Breast epithelium (tissue), 4 donors: ENCODE measurements around the gene ARL4A. TPM values are rescaled to one million over a fixed set of nuclear protein-coding genes. Genes with fewer than 3 reads are reported as not detected.

Source experiments
- DNase-seq, 2 donors: peaks; one replicate each; pipeline ENCODE4 v3.0.0-alpha.2; 2019; ENCODE audit warnings: low spot score in 2 of 2
- H3K27ac ChIP-seq, 2 donors: fragments of 200-600 bp; sonication (generic) in 1 of 2; one replicate each; pipeline ENCODE4 v1.5.1; 2016 to 2019; ENCODE audit warnings: mild to moderate bottlenecking in 1 of 2
- H3K27me3 ChIP-seq, 2 donors: fragments of 200-600 bp; sonication (generic) in 1 of 2; one replicate each; pipeline versions ENCODE4 v1.5.1 to v1.6.0; 2017 to 2019; ENCODE audit warnings: control low read depth in 1 of 2, mild to moderate bottlenecking in 1 of 2
- H3K36me3 ChIP-seq: fragments of 200-600 bp; one replicate; pipeline ENCODE4 v1.5.1; 2019
- H3K4me1 ChIP-seq, 2 donors: fragments of 200-600 bp; sonication (generic); one replicate each; pipeline ENCODE4 v1.5.1; 2016 to 2019; ENCODE audit warnings: control low read depth in 1 of 2
- H3K4me3 ChIP-seq, 3 donors: fragments of 200-600 bp; sonication (generic); 1 replicate in 2 of 3; 2 replicates in 1 of 3; pipeline ENCODE4 v1.5.1; 2016 to 2019; ENCODE audit warnings: mild to moderate bottlenecking in 3 of 3, moderate library complexity in 2 of 3
- H3K9me3 ChIP-seq, 2 donors: fragments of 200-600 bp; sonication (generic) in 1 of 2; one replicate each; pipeline ENCODE4 v1.5.1; 2016 to 2019; ENCODE audit warnings: control low read depth in 1 of 2
- POLR2A ChIP-seq: fragments of 450-650 bp; IDR thresholded peaks from one replicate; pipeline ENCODE4 v1.6.1; 2016; ENCODE audit warnings: antibody characterized with exemption, mild to moderate bottlenecking, moderate library complexity
- POLR2AphosphoS5 ChIP-seq, 3 donors: sonication (generic); formaldehyde crosslinking; IDR thresholded peaks; one replicate each; pipeline ENCODE4 v1.6.1; 2017; ENCODE audit warnings: antibody characterized with exemption in 3 of 3
- intact Hi-C: fragments of 100-400 bp; cut with DNase I; formaldehyde crosslinking; loops from one replicate; pipeline ENCODE4 v1.15.1; 2023; ENCODE audit warnings: low total_unique reads
- total RNA-seq, 3 donors: library from RNA; depleted of rRNA; stranded (reverse); fragments of >200 nt; gene quantifications; one replicate each; pipeline ENCODE4 v1.1.0, GENCODE V29; 2016
- TF ChIP-seq, protein P1 (sequence below), 3 donors: fragments of 450-650 bp; IDR thresholded peaks; one replicate each; pipeline ENCODE4 v1.5.1; 2016 to 2017; ENCODE audit warnings: antibody characterized with exemption in 3 of 3, mild to moderate bottlenecking in 3 of 3, moderate library complexity in 3 of 3

ARL4A gene
- total RNA-seq, 3 donors from 2014 or later: 28.5 to 165 (median 51.1) TPM

- Histone ChIP-seq H3K36me3 (no peaks in the 10 kb centered on the region), H3K4me1 (no peaks in the 10 kb centered on the region), H3K27ac (no peak overlapping the region), H3K27me3 (no peaks in the 10 kb centered on the region), H3K9me3 (no peaks in the 10 kb centered on the region), H3K4me3 (no peak overlapping the region)
- TF ChIP-seq, protein P1, sequence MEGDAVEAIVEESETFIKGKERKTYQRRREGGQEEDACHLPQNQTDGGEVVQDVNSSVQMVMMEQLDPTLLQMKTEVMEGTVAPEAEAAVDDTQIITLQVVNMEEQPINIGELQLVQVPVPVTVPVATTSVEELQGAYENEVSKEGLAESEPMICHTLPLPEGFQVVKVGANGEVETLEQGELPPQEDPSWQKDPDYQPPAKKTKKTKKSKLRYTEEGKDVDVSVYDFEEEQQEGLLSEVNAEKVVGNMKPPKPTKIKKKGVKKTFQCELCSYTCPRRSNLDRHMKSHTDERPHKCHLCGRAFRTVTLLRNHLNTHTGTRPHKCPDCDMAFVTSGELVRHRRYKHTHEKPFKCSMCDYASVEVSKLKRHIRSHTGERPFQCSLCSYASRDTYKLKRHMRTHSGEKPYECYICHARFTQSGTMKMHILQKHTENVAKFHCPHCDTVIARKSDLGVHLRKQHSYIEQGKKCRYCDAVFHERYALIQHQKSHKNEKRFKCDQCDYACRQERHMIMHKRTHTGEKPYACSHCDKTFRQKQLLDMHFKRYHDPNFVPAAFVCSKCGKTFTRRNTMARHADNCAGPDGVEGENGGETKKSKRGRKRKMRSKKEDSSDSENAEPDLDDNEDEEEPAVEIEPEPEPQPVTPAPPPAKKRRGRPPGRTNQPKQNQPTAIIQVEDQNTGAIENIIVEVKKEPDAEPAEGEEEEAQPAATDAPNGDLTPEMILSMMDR (IDR thresholded peaks at IDR 0.05): no peak
- TF ChIP-seq POLR2AphosphoS5 (IDR thresholded peaks at IDR 0.05): no peak
- TF ChIP-seq POLR2A: no peak
- DNase-seq: no peak
- intact Hi-C loops: no loop called here
These were observed 39.5 kb downstream of the ARL4A start for GRCh38 chr7:12726908-12727307.

GRCh38 chr7:12727455-12728191, 40.2 kb downstream of the ARL4A start:
- Histone ChIP-seq H3K36me3 (no peaks in the 10 kb centered on the region), H3K9me3 (no peaks in the 10 kb centered on the region), H3K4me1 (no peaks in the 10 kb centered on the region), H3K27me3 (no peaks in the 10 kb centered on the region), H3K4me3 (no peak overlapping the region), H3K27ac (peak overlapping the region in 1 of 2 donors; percentile 19)
- no peak for DNase-seq
- TF ChIP-seq, protein P1 (IDR thresholded peaks at IDR 0.05): no peak
- TF ChIP-seq POLR2AphosphoS5 (IDR thresholded peaks at IDR 0.05): no peak
- no peak for TF ChIP-seq POLR2A
- intact Hi-C loops: no loop called here

DNA sequence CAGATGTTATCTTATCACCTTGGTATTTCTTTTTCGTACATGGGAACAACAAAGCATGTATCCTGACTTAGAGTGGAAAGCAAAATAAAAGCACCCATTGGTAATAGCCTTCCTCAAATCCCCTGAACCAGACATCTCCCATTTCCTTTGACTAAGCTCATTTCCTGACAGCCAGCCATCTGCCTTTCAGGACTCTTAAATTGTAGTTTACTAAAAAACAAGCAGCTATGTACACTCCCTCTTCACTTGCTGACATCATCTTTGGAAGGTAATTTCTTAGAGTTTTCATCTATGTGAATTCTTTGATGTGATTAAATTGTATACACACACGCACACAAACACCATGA, 40.7 kb downstream of the ARL4A start:
- intact Hi-C loops: no loop called here
- Histone ChIP-seq H3K36me3 (no peaks in the 10 kb centered on the region), H3K4me1 (no peaks in the 10 kb centered on the region), H3K27ac (no peak overlapping the region), H3K27me3 (no peaks in the 10 kb centered on the region), H3K4me3 (no peak overlapping the region), H3K9me3 (no peaks in the 10 kb centered on the region)
- DNase-seq: no peak
- TF ChIP-seq POLR2A (no peak), POLR2AphosphoS5 (IDR thresholded peaks at IDR 0.05) (no peak)
- TF ChIP-seq, protein P1 (IDR thresholded peaks at IDR 0.05): no peak

DNA sequence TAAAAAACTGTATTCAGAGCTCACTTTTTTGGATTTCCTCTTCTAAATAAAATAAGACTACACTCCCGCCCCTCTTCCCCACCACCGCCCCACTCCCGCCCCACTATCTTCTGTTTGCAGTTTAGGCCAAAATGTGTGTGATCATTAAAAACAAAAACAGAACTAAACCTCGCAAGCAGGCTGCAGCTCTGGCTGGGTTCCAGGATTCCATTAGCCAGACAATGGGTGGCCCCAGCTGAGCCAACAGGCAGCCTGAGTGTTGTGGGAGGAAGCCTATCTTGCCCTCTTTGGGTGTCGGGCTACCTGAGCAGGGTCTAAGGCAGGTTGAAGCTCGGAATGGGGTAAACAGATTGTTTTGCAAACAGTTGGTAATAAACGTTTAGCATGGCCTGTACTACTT, 41.7 kb downstream of the ARL4A start:
- Histone ChIP-seq H3K9me3 (no peaks in the 10 kb centered on the region), H3K27me3 (no peaks in the 10 kb centered on the region), H3K4me3 (peak overlapping the region in 1 of 3 donors; percentile 44), H3K4me1 (no peaks in the 10 kb centered on the region), H3K27ac (peak overlapping the region in 1 of 2 donors; percentile 34), H3K36me3 (no peaks in the 10 kb centered on the region)
- intact Hi-C loops: no loop called here
- TF ChIP-seq POLR2AphosphoS5 (IDR thresholded peaks at IDR 0.05) (no peak), POLR2A (no peak)
- TF ChIP-seq, protein P1 (IDR thresholded peaks at IDR 0.05): no peak
- DNase-seq: peak; percentile 50 to 54

DNA sequence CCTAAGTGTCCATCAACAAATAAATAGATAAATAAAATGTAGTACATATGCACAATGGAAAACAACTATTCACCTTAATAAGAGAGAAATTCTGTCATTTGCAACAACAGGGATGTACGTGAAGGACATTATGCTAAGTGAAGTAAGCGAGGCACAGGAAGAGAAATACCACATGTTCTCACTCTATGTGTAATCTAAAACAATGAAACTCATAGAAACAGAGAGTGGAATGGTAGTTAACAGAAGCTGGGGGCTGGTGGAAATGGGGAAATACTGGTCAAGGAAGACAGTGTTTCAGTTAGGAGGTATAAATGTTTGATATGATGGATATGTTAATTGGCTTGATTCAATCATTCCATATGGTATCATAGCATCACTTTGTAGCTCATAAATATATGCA, 43.1 kb downstream of the ARL4A start:
- Histone ChIP-seq H3K27ac (no peak overlapping the region), H3K4me1 (no peaks in the 10 kb centered on the region), H3K9me3 (no peaks in the 10 kb centered on the region), H3K27me3 (no peaks in the 10 kb centered on the region), H3K36me3 (no peaks in the 10 kb centered on the region), H3K4me3 (no peak overlapping the region)
- intact Hi-C loops: no loop called here
- DNase-seq: no peak
- TF ChIP-seq POLR2A (no peak), POLR2AphosphoS5 (IDR thresholded peaks at IDR 0.05) (no peak)
- TF ChIP-seq, protein P1 (IDR thresholded peaks at IDR 0.05): no peak
